ENCODE results near the gene NOVA1. TPM values are rescaled to one million over a fixed set of nuclear protein-coding genes. Genes with fewer than 3 reads are reported as not detected.

NOVA1 gene
- total RNA-seq, 1 donor from 2014 or later = 21.8 TPM

- Mint-ChIP-seq H3K9me3 (ENCODE audit: unreplicated experiment) (no peaks in the 10 kb centered on the region), H3K27ac (ENCODE audit: unreplicated experiment) (no peak overlapping the region), H3K27me3 (ENCODE audit: unreplicated experiment) (peaks cover 2% of the 10 kb centered on the region), H3K36me3 (ENCODE audit: low read depth, unreplicated experiment) (no peaks in the 10 kb centered on the region), H3K4me1 (ENCODE audit: unreplicated experiment) (peaks cover 4% of the 10 kb centered on the region), H3K4me3 (ENCODE audit: unreplicated experiment) (no peak overlapping the region)
- no peak for DNase-seq (ENCODE audit: low spot score)
- TF ChIP-seq CTCF (IDR thresholded peaks at IDR 0.05; ENCODE audit: unreplicated experiment) = no peak
Observed at GRCh38 chr14:26621807-26622560, 24.2 kb upstream of the NOVA1 start.

GRCh38 chr14:26621364-26621763 is 23.5 kb upstream of the NOVA1 start:
- no peak for DNase-seq (ENCODE audit: low spot score)

GRCh38 chr14:26611259-26611658 is 13.4 kb upstream of the NOVA1 start:
- DNase-seq (ENCODE audit: low spot score) = no peak
- TF ChIP-seq CTCF (IDR thresholded peaks at IDR 0.05; ENCODE audit: unreplicated experiment) = no peak
- H3K36me3 Mint-ChIP-seq (ENCODE audit: low read depth, unreplicated experiment) = no peaks in the 10 kb centered on the region
- H3K4me3 Mint-ChIP-seq (ENCODE audit: unreplicated experiment) = no peak overlapping the region
- H3K27ac Mint-ChIP-seq (ENCODE audit: unreplicated experiment) = no peak overlapping the region
- no peaks in the 10 kb centered on the region for H3K9me3 Mint-ChIP-seq (ENCODE audit: unreplicated experiment)
- H3K4me1 Mint-ChIP-seq (ENCODE audit: unreplicated experiment) = no peaks in the 10 kb centered on the region
- no peaks in the 10 kb centered on the region for H3K27me3 Mint-ChIP-seq (ENCODE audit: unreplicated experiment)

More at GRCh38 chr14:26621364-26621763, 23.5 kb upstream of the NOVA1 start:
- no peaks in the 10 kb centered on the region for H3K4me1 Mint-ChIP-seq (ENCODE audit: unreplicated experiment)
- no peaks in the 10 kb centered on the region for H3K9me3 Mint-ChIP-seq (ENCODE audit: unreplicated experiment)
- no peak overlapping the region for H3K27ac Mint-ChIP-seq (ENCODE audit: unreplicated experiment)
- H3K36me3 Mint-ChIP-seq (ENCODE audit: low read depth, unreplicated experiment) = no peaks in the 10 kb centered on the region
- H3K4me3 Mint-ChIP-seq (ENCODE audit: unreplicated experiment) = no peak overlapping the region
- TF ChIP-seq CTCF (IDR thresholded peaks at IDR 0.05; ENCODE audit: unreplicated experiment) = no peak
- H3K27me3 Mint-ChIP-seq (ENCODE audit: unreplicated experiment) = peaks cover 2% of the 10 kb centered on the region

GRCh38 chr14:26606729-26607312 is 9.0 kb upstream of the NOVA1 start:
- no peak for TF ChIP-seq CTCF (IDR thresholded peaks at IDR 0.05; ENCODE audit: unreplicated experiment)
- H3K4me3 Mint-ChIP-seq (ENCODE audit: unreplicated experiment) = no peak overlapping the region
- H3K4me1 Mint-ChIP-seq (ENCODE audit: unreplicated experiment) = no peaks in the 10 kb centered on the region
- H3K27ac Mint-ChIP-seq (ENCODE audit: unreplicated experiment) = no peak overlapping the region
- H3K9me3 Mint-ChIP-seq (ENCODE audit: unreplicated experiment) = no peaks in the 10 kb centered on the region
- H3K36me3 Mint-ChIP-seq (ENCODE audit: low read depth, unreplicated experiment) = no peaks in the 10 kb centered on the region
- no peak for DNase-seq (ENCODE audit: low spot score)
- no peaks in the 10 kb centered on the region for H3K27me3 Mint-ChIP-seq (ENCODE audit: unreplicated experiment)

- H3K9me3 Mint-ChIP-seq (ENCODE audit: unreplicated experiment) = no peaks in the 10 kb centered on the region
- no peak overlapping the region for H3K27ac Mint-ChIP-seq (ENCODE audit: unreplicated experiment)
- H3K36me3 Mint-ChIP-seq (ENCODE audit: low read depth, unreplicated experiment) = no peaks in the 10 kb centered on the region
- H3K4me1 Mint-ChIP-seq (ENCODE audit: unreplicated experiment) = peaks cover 4% of the 10 kb centered on the region
- TF ChIP-seq CTCF (IDR thresholded peaks at IDR 0.05; ENCODE audit: unreplicated experiment) = no peak
- DNase-seq (ENCODE audit: low spot score) = no peak
- H3K27me3 Mint-ChIP-seq (ENCODE audit: unreplicated experiment) = no peaks in the 10 kb centered on the region
- no peak overlapping the region for H3K4me3 Mint-ChIP-seq (ENCODE audit: unreplicated experiment)
Observed at GRCh38 chr14:26605602-26606001, 7.8 kb upstream of the NOVA1 start.

Measured in endothelial cell (in vitro differentiated cells).